AG04450 (cell line): ENCODE measurements around the gene CCDC152. TPM values are rescaled to one million over a fixed set of nuclear protein-coding genes. Genes with fewer than 3 reads are reported as not detected.

Experiments
- CTCF ChIA-PET: fragments of 300-600, 350-600 bp; formaldehyde crosslinking; extraction: SDS; loops from one replicate; lab custom pipeline; 2022; ENCODE audit warnings: antibody characterized with exemption, inconsistent platforms; lab: Charles Lee
- POLR2A ChIA-PET: fragments of 350-600 bp; formaldehyde crosslinking; extraction: SDS; loops from one replicate; lab custom pipeline; 2021; ENCODE audit warnings: antibody characterized with exemption, inconsistent platforms; lab: Yijun Ruan, JAX
- DNase-seq: peaks from one replicate; pipeline ENCODE4 v3.0.0-alpha.2; 2011; ENCODE audit warnings: low read depth, low spot score
- H3K27ac ChIP-seq: one replicate; pipeline ENCODE4 v1.5.1; 2012; ENCODE audit warnings: low read depth, low read length, control low read depth
- H3K27me3 ChIP-seq: one replicate; pipeline ENCODE4 v1.6.0; 2012; ENCODE audit warnings: low read length; ENCODE audit not compliant: control insufficient read depth, insufficient read depth
- H3K4me3 ChIP-seq: 2 replicates; pipeline ENCODE4 v1.5.1; 2011; ENCODE audit warnings: mild to moderate bottlenecking, low read depth, low read length, control low read depth
- H3K9me3 ChIP-seq: 2 replicates; pipeline ENCODE4 v1.5.1; 2012; ENCODE audit warnings: low read length; ENCODE audit not compliant: control insufficient read depth, insufficient read depth
- CTCF ChIP-seq: IDR thresholded peaks from 2 replicates; pipeline ENCODE4 v1.5.1; 2011; ENCODE audit warnings: low read depth, low read length, control low read depth, inconsistent platforms
- polyA plus RNA-seq: library from polyadenylated mRNA; depleted of rRNA; stranded (reverse); fragments of >200 nt; gene quantifications from 2 replicates; pipeline ENCODE4 v1.2.3, GENCODE V29; 2011

CCDC152 gene
- polyA plus RNA-seq, 1 experiment = 2.1 TPM

- POLR2A ChIA-PET = no interaction called here
- DNase-seq = no peak
- CTCF ChIA-PET = no interaction called here
- H3K27ac ChIP-seq = no peak overlapping the region
- H3K4me3 ChIP-seq = no peak overlapping the region
- H3K9me3 ChIP-seq = no peaks in the 10 kb centered on the region
- no peaks in the 10 kb centered on the region for H3K27me3 ChIP-seq
- no peak for TF ChIP-seq CTCF
These were observed 65.9 kb downstream of the CCDC152 start for GRCh38 chr5:42822548-42822947.

GRCh38 chr5:42824347-42824976, 67.8 kb downstream of the CCDC152 start:
- Histone ChIP-seq H3K9me3 (no peaks in the 10 kb centered on the region), H3K27ac (no peak overlapping the region), H3K27me3 (peaks cover 2% of the 10 kb centered on the region), H3K4me3 (no peak overlapping the region)
- ChIA-PET POLR2A (no interaction called here), CTCF (no interaction called here)
- DNase-seq = no peak
- no peak for TF ChIP-seq CTCF

GRCh38 chr5:42825422-42826148, 69.0 kb downstream of the CCDC152 start:
- ChIA-PET POLR2A (no interaction called here), CTCF (no interaction called here)
- no peak for TF ChIP-seq CTCF
- H3K4me3 ChIP-seq = no peak overlapping the region
- no peak overlapping the region for H3K27ac ChIP-seq
- peaks cover 2% of the 10 kb centered on the region for H3K27me3 ChIP-seq
- DNase-seq = no peak
- H3K9me3 ChIP-seq = no peaks in the 10 kb centered on the region

GRCh38 chr5:42826757-42827515, 70.3 kb downstream of the CCDC152 start:
- DNase-seq = no peak
- Histone ChIP-seq H3K9me3 (no peaks in the 10 kb centered on the region), H3K27ac (no peak overlapping the region), H3K27me3 (peaks cover 2% of the 10 kb centered on the region), H3K4me3 (no peak overlapping the region)
- CTCF ChIA-PET = interaction anchor here (0.6 kb wide), 1 partner anchor 79 kb away, joined by 3 read pairs; no protein-coding TSS in a partner anchor
- no peak for TF ChIP-seq CTCF
- POLR2A ChIA-PET = no interaction called here

DNA sequence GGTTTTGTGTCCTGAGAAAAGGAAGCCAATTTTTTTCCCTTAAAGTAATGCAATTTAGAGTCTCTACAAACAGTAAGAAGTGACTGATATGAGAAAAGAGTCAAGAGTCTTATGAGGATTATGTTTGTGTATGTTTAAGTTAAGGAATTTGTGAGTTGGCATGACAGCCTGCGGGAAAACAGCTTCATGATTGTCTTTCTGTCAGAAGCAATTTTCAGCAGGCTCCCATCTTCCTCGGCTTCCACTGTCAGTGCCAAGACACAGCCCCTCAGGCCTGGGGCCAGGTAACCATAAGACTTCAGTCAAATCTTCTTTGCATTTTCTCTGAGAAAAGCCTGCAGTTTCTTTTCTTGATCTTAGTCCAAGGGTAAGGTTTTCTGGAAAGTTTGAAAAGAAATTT, 72.1 kb downstream of the CCDC152 start:
- no peak for DNase-seq
- no peak for TF ChIP-seq CTCF
- CTCF ChIA-PET = no interaction called here
- no peak overlapping the region for H3K4me3 ChIP-seq
- POLR2A ChIA-PET = no interaction called here
- H3K27me3 ChIP-seq = peaks cover 2% of the 10 kb centered on the region
- no peaks in the 10 kb centered on the region for H3K9me3 ChIP-seq
- no peak overlapping the region for H3K27ac ChIP-seq
